Ishikawa (cell line): Measurements from ENCODE around the gene CACFD1.

Experiments
- CEBPB ChIP-seq: IDR thresholded peaks from 2 replicates; pipeline ENCODE4 v1.6.1; 2012
- CREB1 ChIP-seq: IDR thresholded peaks from 2 replicates; pipeline ENCODE4 v1.6.1; 2012; ENCODE audit warnings: low read depth
- EGR1 ChIP-seq: IDR thresholded peaks from 2 replicates; pipeline ENCODE4 v1.6.1; 2012
- EP300 ChIP-seq: IDR thresholded peaks from 2 replicates; pipeline ENCODE4 v1.6.1; 2012; ENCODE audit warnings: borderline replicate concordance
- FOXM1 ChIP-seq: IDR thresholded peaks from 2 replicates; pipeline ENCODE4 v1.6.1; 2012; ENCODE audit warnings: low read depth, borderline replicate concordance
- MAX ChIP-seq: IDR thresholded peaks from 2 replicates; pipeline ENCODE4 v1.6.1; 2012
- NFIC ChIP-seq: IDR thresholded peaks from 2 replicates; pipeline ENCODE4 v1.6.1; 2012
- RAD21 ChIP-seq: IDR thresholded peaks from 2 replicates; pipeline ENCODE4 v1.6.1; 2012; ENCODE audit warnings: low read depth
- REST ChIP-seq: IDR thresholded peaks from 2 replicates; pipeline ENCODE4 v1.6.1; 2012; ENCODE audit warnings: low read depth, mild to moderate bottlenecking
- TAF1 ChIP-seq: IDR thresholded peaks from 2 replicates; pipeline ENCODE4 v1.6.1; 2012; ENCODE audit warnings: low read depth, mild to moderate bottlenecking
- TCF12 ChIP-seq: IDR thresholded peaks from 2 replicates; pipeline ENCODE4 v1.6.1; 2012; ENCODE audit warnings: low read depth
- TEAD4 ChIP-seq: IDR thresholded peaks from 2 replicates; pipeline ENCODE4 v1.6.1; 2012
- USF1 ChIP-seq: IDR thresholded peaks from 2 replicates; pipeline ENCODE4 v1.6.1; 2012
- YY1 ChIP-seq: IDR thresholded peaks from 2 replicates; pipeline ENCODE4 v1.6.1; 2012; ENCODE audit warnings: low read depth
- ZBTB7A ChIP-seq: IDR thresholded peaks from 2 replicates; pipeline ENCODE4 v1.6.1; 2012; ENCODE audit warnings: low read depth

Gene CACFD1

GRCh38 chr9:133483611-133484010 lies 23.8 kb downstream of the CACFD1 start:
- no peak for TF ChIP-seq NFIC
- TF ChIP-seq YY1: no peak
- no peak for TF ChIP-seq TAF1
- no peak for TF ChIP-seq EP300
- no peak for TF ChIP-seq TCF12
- no peak for TF ChIP-seq CEBPB
- TF ChIP-seq MAX: no peak
- TF ChIP-seq RAD21: no peak
- TF ChIP-seq FOXM1: no peak
- TF ChIP-seq REST: no peak
- TF ChIP-seq USF1: no peak
- no peak for TF ChIP-seq EGR1
- TF ChIP-seq ZBTB7A: no peak
- TF ChIP-seq TEAD4: no peak
- TF ChIP-seq CREB1: no peak

- TF ChIP-seq USF1 (no peak), FOXM1 (no peak), TEAD4 (peak; percentile 81), NFIC (peak; percentile 36; the same call in 1 of the 2 replicates), CEBPB (no peak), EP300 (no peak)
Measured at GRCh38 chr9:133484671-133485437, 25.1 kb downstream of the CACFD1 start.

- no peak for TF ChIP-seq FOXM1
- TF ChIP-seq TCF12: no peak
- TF ChIP-seq ZBTB7A: no peak
- no peak for TF ChIP-seq EGR1
- no peak for TF ChIP-seq YY1
- no peak for TF ChIP-seq TEAD4
- TF ChIP-seq CREB1: no peak
- no peak for TF ChIP-seq CEBPB
- TF ChIP-seq MAX: no peak
- no peak for TF ChIP-seq EP300
- no peak for TF ChIP-seq TAF1
- TF ChIP-seq RAD21: no peak
- no peak for TF ChIP-seq NFIC
- no peak for TF ChIP-seq REST
- TF ChIP-seq USF1: no peak
Measured at GRCh38 chr9:133485531-133486260, 25.9 kb downstream of the CACFD1 start.

GRCh38 chr9:133487331-133487725 lies 27.6 kb downstream of the CACFD1 start:
- no peak for TF ChIP-seq TEAD4
- no peak for TF ChIP-seq CEBPB
- no peak for TF ChIP-seq EP300
- TF ChIP-seq TAF1: no peak
- TF ChIP-seq REST: no peak
- no peak for TF ChIP-seq FOXM1
- TF ChIP-seq CREB1: no peak
- no peak for TF ChIP-seq EGR1
- TF ChIP-seq ZBTB7A: no peak
- TF ChIP-seq NFIC: no peak
